ENCODE measurements around the gene ACACB.

DNA sequence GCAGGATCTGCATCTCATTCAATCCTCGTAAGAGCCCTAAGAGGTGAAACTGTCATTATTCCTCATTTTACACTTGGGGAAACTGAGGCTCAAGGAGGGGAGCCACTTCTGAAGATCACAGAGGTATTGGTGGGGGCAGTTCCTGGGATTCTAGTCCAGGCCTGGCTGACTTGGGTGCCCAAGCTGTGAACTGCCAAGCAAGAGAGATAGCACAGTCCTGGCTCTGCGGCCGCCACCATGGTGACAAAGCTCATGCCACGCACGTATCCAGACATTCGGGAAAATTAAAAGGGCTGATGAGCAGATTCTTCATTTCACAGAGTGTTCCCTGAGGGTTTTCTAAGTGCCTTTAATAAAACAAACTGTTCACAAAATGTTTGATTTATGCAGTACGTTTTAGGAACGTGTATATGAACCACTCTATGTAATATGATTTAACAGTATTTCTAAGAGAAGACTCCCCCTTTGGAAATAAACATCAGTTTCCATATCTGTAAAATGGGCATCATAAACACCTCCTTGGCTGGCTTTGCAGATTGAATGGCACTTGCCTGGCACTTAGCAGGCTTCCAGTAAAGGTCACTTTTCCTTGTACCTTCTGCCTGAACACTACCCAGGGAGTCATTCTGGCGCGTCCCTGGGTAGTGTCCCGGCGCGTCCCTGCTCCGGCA is 84.6 kb downstream of the ACACB start:
- TF ChIP-seq, protein P1, sequence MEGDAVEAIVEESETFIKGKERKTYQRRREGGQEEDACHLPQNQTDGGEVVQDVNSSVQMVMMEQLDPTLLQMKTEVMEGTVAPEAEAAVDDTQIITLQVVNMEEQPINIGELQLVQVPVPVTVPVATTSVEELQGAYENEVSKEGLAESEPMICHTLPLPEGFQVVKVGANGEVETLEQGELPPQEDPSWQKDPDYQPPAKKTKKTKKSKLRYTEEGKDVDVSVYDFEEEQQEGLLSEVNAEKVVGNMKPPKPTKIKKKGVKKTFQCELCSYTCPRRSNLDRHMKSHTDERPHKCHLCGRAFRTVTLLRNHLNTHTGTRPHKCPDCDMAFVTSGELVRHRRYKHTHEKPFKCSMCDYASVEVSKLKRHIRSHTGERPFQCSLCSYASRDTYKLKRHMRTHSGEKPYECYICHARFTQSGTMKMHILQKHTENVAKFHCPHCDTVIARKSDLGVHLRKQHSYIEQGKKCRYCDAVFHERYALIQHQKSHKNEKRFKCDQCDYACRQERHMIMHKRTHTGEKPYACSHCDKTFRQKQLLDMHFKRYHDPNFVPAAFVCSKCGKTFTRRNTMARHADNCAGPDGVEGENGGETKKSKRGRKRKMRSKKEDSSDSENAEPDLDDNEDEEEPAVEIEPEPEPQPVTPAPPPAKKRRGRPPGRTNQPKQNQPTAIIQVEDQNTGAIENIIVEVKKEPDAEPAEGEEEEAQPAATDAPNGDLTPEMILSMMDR (IDR thresholded peaks at IDR 0.05) = no peak
- no peak for TF ChIP-seq POLR2A (IDR thresholded peaks at IDR 0.05)

Data from esophagus squamous epithelium (tissue), 4 donors.